Erythroblast (primary cell): ENCODE measurements around the gene DSCAML1.

Source experiments
- GATA1 ChIP-seq: IDR thresholded peaks from 2 replicates; pipeline ENCODE4 v1.6.1; 2011; ENCODE audit warnings: low read depth, mild to moderate bottlenecking, control low read depth, low read length, moderate library complexity
- POLR2A ChIP-seq: IDR thresholded peaks from 2 replicates; pipeline ENCODE4 v1.6.1; 2011; ENCODE audit warnings: mild to moderate bottlenecking, low read length

DNA sequence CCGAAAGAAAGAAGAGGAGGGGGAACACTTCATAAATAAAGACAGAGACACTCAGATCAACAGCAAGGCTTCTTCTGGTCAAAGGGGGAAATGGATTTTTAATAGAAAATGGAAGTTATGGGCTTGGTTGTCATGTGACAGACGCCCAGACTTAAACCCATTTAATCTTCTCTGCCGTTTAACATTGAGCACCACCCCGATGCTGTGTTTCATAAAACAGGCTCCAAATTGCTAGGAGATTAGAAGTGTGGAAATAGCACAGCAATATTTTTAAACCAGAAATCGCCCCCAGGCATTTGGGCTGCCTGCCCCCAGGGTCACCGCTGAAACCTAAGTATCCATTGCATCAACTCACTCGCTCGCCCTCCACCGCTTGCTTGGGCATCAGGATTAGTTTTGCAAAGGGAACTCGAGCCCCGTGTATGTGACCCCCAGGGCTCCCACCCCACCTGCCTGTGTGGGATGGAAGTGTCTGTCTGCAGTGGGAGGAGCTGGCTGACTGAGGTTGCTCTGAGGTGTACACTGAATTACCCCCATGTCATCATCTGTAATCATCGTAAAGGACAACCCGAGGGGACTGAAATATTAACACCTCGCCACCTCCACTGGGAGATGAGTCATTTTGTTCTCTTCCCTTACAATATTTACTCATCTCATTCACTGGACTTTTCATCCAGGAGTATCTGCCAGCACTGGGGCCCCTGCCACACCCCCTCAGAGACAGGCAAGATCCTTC lies 10.7 kb downstream of the DSCAML1 start:
- no peak for TF ChIP-seq POLR2A
- no peak for TF ChIP-seq GATA1
